Measurements from ENCODE around the gene TMEM106B.

TMEM106B gene

GRCh38 chr7:12244129-12244528 lies 33.0 kb downstream of the TMEM106B start:
- peak; percentile 41 for DNase-seq (ENCODE audit: low read depth)
- TF ChIP-seq MAX (IDR thresholded peaks at IDR 0.05; ENCODE audit: low read depth, low read length) = no peak
- TF ChIP-seq CTCF (IDR thresholded peaks at IDR 0.05; ENCODE audit: low read depth, low read length) = peak; percentile 45
- no peak for TF ChIP-seq POLR2A (IDR thresholded peaks at IDR 0.05; ENCODE audit: extremely low read depth, insufficient read length)
- TF ChIP-seq MYC (IDR thresholded peaks at IDR 0.05; ENCODE audit: low read depth, low read length) = no peak
- H3K4me3 ChIP-seq (ENCODE audit: low read depth, low read length) = no peak overlapping the region

GRCh38 chr7:12244694-12245093 lies 33.6 kb downstream of the TMEM106B start:
- no peak overlapping the region for H3K4me3 ChIP-seq (ENCODE audit: low read depth, low read length)
- no peak for DNase-seq (ENCODE audit: low read depth)
- TF ChIP-seq POLR2A (IDR thresholded peaks at IDR 0.05; ENCODE audit: extremely low read depth, insufficient read length) (no peak), CTCF (IDR thresholded peaks at IDR 0.05; ENCODE audit: low read depth, low read length) (no peak), MYC (IDR thresholded peaks at IDR 0.05; ENCODE audit: low read depth, low read length) (no peak), MAX (IDR thresholded peaks at IDR 0.05; ENCODE audit: low read depth, low read length) (no peak)

- no peak for TF ChIP-seq MYC (IDR thresholded peaks at IDR 0.05; ENCODE audit: low read depth, low read length)
- no peak for TF ChIP-seq CTCF (IDR thresholded peaks at IDR 0.05; ENCODE audit: low read depth, low read length)
- TF ChIP-seq POLR2A (IDR thresholded peaks at IDR 0.05; ENCODE audit: extremely low read depth, insufficient read length) = no peak
- TF ChIP-seq MAX (IDR thresholded peaks at IDR 0.05; ENCODE audit: low read depth, low read length) = no peak
- DNase-seq (ENCODE audit: low read depth) = no peak
- H3K4me3 ChIP-seq (ENCODE audit: low read depth, low read length) = no peak overlapping the region
Measured at GRCh38 chr7:12249706-12250105, 38.6 kb downstream of the TMEM106B start.

- no peak for DNase-seq (ENCODE audit: low read depth)
- H3K4me3 ChIP-seq (ENCODE audit: low read depth, low read length) = no peak overlapping the region
- TF ChIP-seq MYC (IDR thresholded peaks at IDR 0.05; ENCODE audit: low read depth, low read length) (no peak), CTCF (IDR thresholded peaks at IDR 0.05; ENCODE audit: low read depth, low read length) (no peak), POLR2A (IDR thresholded peaks at IDR 0.05; ENCODE audit: extremely low read depth, insufficient read length) (no peak), MAX (IDR thresholded peaks at IDR 0.05; ENCODE audit: low read depth, low read length) (no peak)
Measured at GRCh38 chr7:12250232-12250631, 39.1 kb downstream of the TMEM106B start.

GRCh38 chr7:12256090-12256489 lies 45.0 kb downstream of the TMEM106B start:
- TF ChIP-seq CTCF (IDR thresholded peaks at IDR 0.05; ENCODE audit: low read depth, low read length) (no peak), MYC (IDR thresholded peaks at IDR 0.05; ENCODE audit: low read depth, low read length) (no peak), POLR2A (IDR thresholded peaks at IDR 0.05; ENCODE audit: extremely low read depth, insufficient read length) (no peak), MAX (IDR thresholded peaks at IDR 0.05; ENCODE audit: low read depth, low read length) (no peak)
- no peak for DNase-seq (ENCODE audit: low read depth)
- no peak overlapping the region for H3K4me3 ChIP-seq (ENCODE audit: low read depth, low read length)

- DNase-seq (ENCODE audit: low read depth) = peak; percentile 45
- no peak overlapping the region for H3K4me3 ChIP-seq (ENCODE audit: low read depth, low read length)
- no peak for TF ChIP-seq POLR2A (IDR thresholded peaks at IDR 0.05; ENCODE audit: extremely low read depth, insufficient read length)
- TF ChIP-seq CTCF (IDR thresholded peaks at IDR 0.05; ENCODE audit: low read depth, low read length) = no peak
- TF ChIP-seq MYC (IDR thresholded peaks at IDR 0.05; ENCODE audit: low read depth, low read length) = no peak
- TF ChIP-seq MAX (IDR thresholded peaks at IDR 0.05; ENCODE audit: low read depth, low read length) = no peak
Measured at GRCh38 chr7:12257582-12257981, 46.5 kb downstream of the TMEM106B start.
